SIG-M5 treated with dmso at 0.1 percent for 504 hours (cell line): ENCODE data around the gene PSAP.
A peak's percentile ranks its signal among the peaks of the same experiment; 100 is the strongest.

Experiments
- DNase-seq: peaks from one replicate; lab custom pipeline; 2025; ENCODE audit not compliant: unreplicated experiment; lab: John Stamatoyannopoulos, UW

The PSAP gene

GRCh38 chr10:71829171-71829570 lies 21.9 kb downstream of the PSAP start:
- peak; percentile 77 for DNase-seq

GRCh38 chr10:71828702-71829101 lies 22.3 kb downstream of the PSAP start:
- DNase-seq: no peak

- DNase-seq: no peak
Measured at GRCh38 chr10:71827852-71828251, 23.2 kb downstream of the PSAP start.

- DNase-seq: no peak
Measured at GRCh38 chr10:71825217-71825616, 25.8 kb downstream of the PSAP start.

GRCh38 chr10:71824333-71824732 lies 26.7 kb downstream of the PSAP start:
- no peak for DNase-seq

GRCh38 chr10:71823356-71823755 lies 27.7 kb downstream of the PSAP start:
- DNase-seq: no peak

GRCh38 chr10:71821909-71822763 lies 28.9 kb downstream of the PSAP start:
- DNase-seq: no peak

GRCh38 chr10:71820966-71821365 lies 30.1 kb downstream of the PSAP start:
- no peak for DNase-seq

- DNase-seq: no peak
Measured at GRCh38 chr10:71819985-71820384, 31.1 kb downstream of the PSAP start.

- DNase-seq: no peak
Measured at GRCh38 chr10:71819441-71819861, 31.6 kb downstream of the PSAP start.

GRCh38 chr10:71818674-71819260 lies 32.3 kb downstream of the PSAP start:
- no peak for DNase-seq

- no peak for DNase-seq
Measured at GRCh38 chr10:71817831-71818655, 33.0 kb downstream of the PSAP start.

GRCh38 chr10:71816936-71817618 lies 34.0 kb downstream of the PSAP start:
- no peak for DNase-seq

- DNase-seq: no peak
Measured at GRCh38 chr10:71816421-71816851, 34.6 kb downstream of the PSAP start.

GRCh38 chr10:71815515-71816130 lies 35.4 kb downstream of the PSAP start:
- no peak for DNase-seq

- DNase-seq: no peak
Measured at GRCh38 chr10:71814922-71815411, 36.1 kb downstream of the PSAP start.

GRCh38 chr10:71812913-71813590 lies 38.0 kb downstream of the PSAP start:
- DNase-seq: no peak

GRCh38 chr10:71812016-71812912 lies 38.8 kb downstream of the PSAP start:
- peak; percentile 12 for DNase-seq

GRCh38 chr10:71811351-71811750 lies 39.7 kb downstream of the PSAP start:
- no peak for DNase-seq
